HG02588 (cell line): ENCODE data around the gene C4orf46.

Experiments
- ATAC-seq: cut with Tn5 transposase; IDR thresholded peaks from one replicate; pipeline ENCODE4 v1.9.1; 2021; ENCODE audit warnings: mild to moderate bottlenecking, moderate library complexity; ENCODE audit not compliant: unreplicated experiment

C4orf46 gene

DNA sequence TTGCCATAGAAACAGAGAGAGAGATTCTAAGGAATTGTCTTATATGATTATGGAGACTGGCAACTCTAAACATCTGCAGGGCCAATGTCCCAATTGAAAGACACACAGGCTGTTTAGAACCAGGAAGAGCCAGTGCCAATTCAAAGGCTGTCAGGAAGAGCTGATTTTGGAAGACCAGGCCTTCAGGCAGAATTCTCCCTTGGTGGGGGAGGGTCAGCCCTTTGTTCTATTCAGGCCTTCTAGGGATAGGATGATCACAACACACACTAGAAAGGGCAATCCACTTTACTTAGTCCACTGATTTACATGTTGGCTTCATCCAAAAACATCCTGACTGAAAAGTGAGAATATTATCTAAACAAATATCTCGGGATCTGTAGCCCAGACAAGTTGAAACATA, 15.2 kb downstream of the C4orf46 start:
- ATAC-seq: no peak

- no peak for ATAC-seq
These were observed 18.8 kb downstream of the C4orf46 start for GRCh38 chr4:158652920-158653319.

DNA sequence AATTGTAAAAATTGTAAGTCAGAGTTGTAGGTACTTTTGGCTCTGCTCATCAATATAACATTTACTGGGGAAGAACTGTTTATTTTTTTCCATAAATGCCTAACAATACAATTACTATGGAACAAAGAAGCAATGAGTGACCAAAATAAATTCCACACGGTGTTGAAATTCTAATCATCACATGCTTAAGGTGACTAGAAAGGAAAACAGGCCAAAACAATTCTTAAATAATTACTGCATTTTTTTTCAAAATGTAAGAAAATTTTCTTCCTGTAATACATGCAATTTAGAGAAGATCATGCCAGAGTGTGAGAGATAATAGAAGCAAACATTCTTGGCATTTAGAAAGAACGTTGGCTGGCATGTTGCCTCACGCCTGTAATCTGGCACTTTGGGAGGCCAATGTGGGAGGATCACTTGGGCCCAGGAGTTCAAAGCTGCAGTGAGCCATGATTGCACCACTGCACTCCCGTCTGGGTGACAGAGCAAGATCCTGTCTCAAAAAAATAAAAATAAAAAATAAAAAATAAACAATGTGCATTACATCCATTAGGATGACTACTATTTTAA, 22.5 kb downstream of the C4orf46 start:
- no peak for ATAC-seq

GRCh38 chr4:158644760-158645159, 26.9 kb downstream of the C4orf46 start:
- ATAC-seq: no peak

DNA sequence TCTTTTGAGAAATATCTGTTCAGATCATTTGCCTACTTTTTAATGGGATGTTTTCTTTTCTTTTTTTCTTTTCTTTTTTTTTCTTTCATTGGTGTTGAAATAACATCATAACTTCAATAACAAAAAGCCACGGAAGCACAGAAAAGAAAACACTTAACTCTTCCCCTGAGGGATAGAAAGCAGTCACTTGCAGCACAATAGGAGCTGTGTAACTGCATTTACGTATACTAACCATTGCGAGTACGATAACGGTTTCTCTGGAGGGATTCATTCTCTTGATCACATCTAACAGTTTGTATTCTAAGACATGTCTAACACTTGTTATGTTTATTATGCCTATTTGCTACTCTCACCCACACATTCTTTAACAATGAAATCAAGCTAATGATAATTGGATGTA, 27.3 kb downstream of the C4orf46 start:
- ATAC-seq: no peak

DNA sequence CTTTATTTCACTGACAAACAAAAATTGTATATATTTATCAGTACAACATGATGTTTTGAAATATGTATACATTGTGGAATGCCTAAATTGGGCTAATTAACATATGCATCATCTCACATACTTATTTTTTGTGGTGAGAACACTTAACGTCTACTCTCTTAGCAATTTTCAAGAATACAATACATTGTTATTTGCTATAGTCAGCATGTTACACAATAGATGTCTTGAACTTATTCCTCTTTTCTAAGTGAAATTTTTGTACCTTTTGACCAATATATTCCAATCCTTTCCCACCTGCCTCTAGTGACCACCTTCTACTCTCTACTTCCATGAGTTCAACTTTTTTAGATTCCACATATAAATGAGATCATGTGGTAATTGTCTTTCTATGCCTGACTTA, 35.1 kb downstream of the C4orf46 start:
- ATAC-seq: no peak

- ATAC-seq: no peak
These were observed 40.8 kb downstream of the C4orf46 start for GRCh38 chr4:158630893-158631292.

- ATAC-seq: no peak
These were observed 46.1 kb downstream of the C4orf46 start for GRCh38 chr4:158625544-158625943.

DNA sequence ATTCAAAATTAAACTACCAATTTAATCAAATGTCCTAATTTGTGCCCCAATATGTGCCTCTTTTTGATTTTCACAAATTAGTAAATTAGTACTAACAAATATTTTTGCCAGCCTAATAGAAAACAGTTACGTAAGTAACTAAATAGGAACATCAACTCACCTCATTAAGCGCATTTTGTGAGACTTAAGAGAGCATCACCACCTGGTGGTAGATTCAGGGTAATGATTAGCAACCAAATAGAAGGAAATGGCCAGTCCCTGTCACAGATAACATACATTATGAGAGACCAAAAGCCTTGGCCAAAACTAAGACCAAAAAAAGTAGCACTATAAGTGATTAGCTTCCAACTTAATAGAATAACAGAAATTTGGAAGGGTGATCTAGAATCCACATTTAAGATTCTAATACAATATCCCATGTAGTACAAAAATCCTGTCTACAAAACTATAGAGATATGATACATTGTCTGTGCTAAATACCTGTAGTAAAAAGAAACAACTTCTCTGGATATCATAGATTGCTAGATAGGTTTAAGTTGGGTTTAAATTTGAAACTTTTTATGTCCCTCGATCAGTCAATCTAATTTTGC, 46.7 kb downstream of the C4orf46 start:
- ATAC-seq: peak; percentile 95

DNA sequence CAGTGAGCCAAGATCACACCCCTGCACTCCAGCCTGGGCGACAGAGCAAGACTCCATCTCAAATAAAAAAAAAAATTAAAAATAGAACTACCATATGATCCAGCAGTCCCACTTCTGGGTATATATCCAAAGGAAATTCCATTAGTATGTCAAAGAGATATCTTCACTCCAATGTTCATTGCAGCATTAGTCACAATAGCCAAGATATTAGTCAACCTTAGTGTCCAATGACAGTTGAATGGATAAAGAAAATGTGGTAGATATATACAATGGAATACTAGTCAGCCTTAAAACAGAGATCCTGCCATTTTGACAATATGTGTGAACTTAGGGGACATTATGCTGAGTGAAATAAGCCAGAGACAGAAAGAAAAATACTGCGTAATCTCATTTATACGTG, 49.4 kb downstream of the C4orf46 start:
- ATAC-seq: no peak

- ATAC-seq: no peak
These were observed 50.0 kb downstream of the C4orf46 start for GRCh38 chr4:158621729-158622128.

DNA sequence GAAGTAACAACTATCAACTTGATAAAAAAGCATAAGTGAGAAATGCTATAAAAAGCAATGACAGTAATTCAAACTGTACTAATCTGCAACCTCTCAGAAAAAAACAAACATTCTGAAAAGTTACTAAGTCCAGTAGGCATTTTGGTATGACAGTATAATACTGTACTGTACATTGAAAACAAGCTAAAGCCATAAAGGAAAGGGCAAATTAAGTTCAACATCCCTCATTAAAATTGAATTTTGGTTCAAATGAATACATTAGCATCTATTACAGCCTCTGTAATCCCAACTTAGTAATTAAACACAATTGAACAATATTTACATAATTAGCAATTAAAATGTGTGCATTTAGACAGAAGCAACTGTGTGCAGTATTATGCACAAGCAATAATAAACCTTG, 53.7 kb downstream of the C4orf46 start:
- no peak for ATAC-seq
